Muscle layer of duodenum (tissue), 2 donors: ENCODE results near the gene ENDOV.

Experiments
- H3K27ac ChIP-seq: one replicate; pipeline ENCODE4 v1.7.0; 2013; ENCODE audit warnings: mild to moderate bottlenecking, low read length
- H3K27me3 ChIP-seq: one replicate; pipeline ENCODE4 v1.7.0; 2013; ENCODE audit warnings: low read depth, mild to moderate bottlenecking, control low read depth, low read length
- H3K36me3 ChIP-seq, 2 donors: one replicate each; pipeline ENCODE4 v1.7.0; 2013; ENCODE audit warnings: low read length in 2 of 2, control low read depth in 1 of 2, mild to moderate bottlenecking in 1 of 2; ENCODE audit not compliant: insufficient read depth in 2 of 2, control insufficient read depth in 1 of 2
- H3K4me1 ChIP-seq, 2 donors: one replicate each; pipeline ENCODE4 v1.7.0; 2013; ENCODE audit warnings: low read length in 2 of 2, mild to moderate bottlenecking in 2 of 2, control low read depth in 1 of 2, moderate library complexity in 1 of 2; ENCODE audit not compliant: insufficient read depth in 2 of 2, control insufficient read depth in 1 of 2
- H3K4me3 ChIP-seq, 2 donors: one replicate each; pipeline ENCODE4 v1.7.0; 2013; ENCODE audit warnings: low read length in 2 of 2, low read depth in 1 of 2, mild to moderate bottlenecking in 1 of 2
- H3K9me3 ChIP-seq, 2 donors: one replicate each; pipeline ENCODE4 v1.7.0; 2013; ENCODE audit warnings: low read length in 2 of 2, control low read depth in 1 of 2, mild to moderate bottlenecking in 1 of 2; ENCODE audit not compliant: control insufficient read depth in 1 of 2
- donor health status: healthy.

The ENDOV gene

GRCh38 chr17:80414803-80415625, at the start of gene ENDOV:
Gene ENDOV (plus strand): TSS chr17:80415167. CDS start chr17:80415195, 28 bp downstream.
- Histone ChIP-seq H3K4me3 (peak within 1 kb of the TSS; percentile 93 to 96), H3K9me3 (no peaks in the 10 kb centered on the region), H3K27ac (peak within 1 kb of the TSS; percentile 82), H3K36me3 (peaks cover 10 to 17% of the 10 kb centered on the region in 2 donors), H3K4me1 (peaks cover 8 to 24% of the 10 kb centered on the region in 2 donors), H3K27me3 (no peaks in the 10 kb centered on the region)

GRCh38 chr17:80365983-80366382, 49.0 kb upstream of the ENDOV start:
- Histone ChIP-seq H3K27me3 (no peaks in the 10 kb centered on the region), H3K4me3 (no peak overlapping the region), H3K4me1 (peaks cover 0 to 7% of the 10 kb centered on the region in 2 donors), H3K9me3 (no peaks in the 10 kb centered on the region), H3K36me3 (peaks cover 77 to 84% of the 10 kb centered on the region in 2 donors), H3K27ac (no peak overlapping the region)

DNA sequence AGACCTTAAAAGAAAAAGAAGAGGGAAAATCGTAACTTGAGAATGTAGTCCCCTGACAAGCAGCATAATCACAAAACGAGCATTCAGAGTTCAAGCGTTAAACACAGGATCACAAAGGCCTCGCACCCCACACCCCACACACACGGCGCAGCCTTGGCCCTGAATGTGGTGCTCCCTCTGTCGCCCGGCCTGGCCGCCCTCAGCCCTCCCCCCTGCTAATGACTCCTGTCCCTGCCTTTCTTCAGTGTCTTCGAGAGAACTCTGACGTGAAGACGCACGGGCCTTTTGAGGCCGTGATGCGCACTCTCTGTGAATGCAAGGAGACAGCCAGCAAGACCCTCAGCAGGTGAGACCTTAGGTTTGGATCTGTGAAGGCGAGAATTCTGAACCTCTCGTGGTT, 47.5 kb upstream of the ENDOV start:
- H3K4me1 ChIP-seq: peaks cover 0 to 7% of the 10 kb centered on the region in 2 donors
- H3K27ac ChIP-seq: no peak overlapping the region
- peaks cover 71 to 84% of the 10 kb centered on the region in 2 donors for H3K36me3 ChIP-seq
- H3K9me3 ChIP-seq: no peaks in the 10 kb centered on the region
- no peak overlapping the region for H3K4me3 ChIP-seq
- no peaks in the 10 kb centered on the region for H3K27me3 ChIP-seq

GRCh38 chr17:80371196-80371595, 43.8 kb upstream of the ENDOV start:
- H3K36me3 ChIP-seq: peaks cover 71 to 85% of the 10 kb centered on the region in 2 donors
- H3K27ac ChIP-seq: no peak overlapping the region
- H3K4me3 ChIP-seq: no peak overlapping the region
- no peaks in the 10 kb centered on the region for H3K4me1 ChIP-seq
- no peaks in the 10 kb centered on the region for H3K27me3 ChIP-seq
- H3K9me3 ChIP-seq: no peaks in the 10 kb centered on the region

DNA sequence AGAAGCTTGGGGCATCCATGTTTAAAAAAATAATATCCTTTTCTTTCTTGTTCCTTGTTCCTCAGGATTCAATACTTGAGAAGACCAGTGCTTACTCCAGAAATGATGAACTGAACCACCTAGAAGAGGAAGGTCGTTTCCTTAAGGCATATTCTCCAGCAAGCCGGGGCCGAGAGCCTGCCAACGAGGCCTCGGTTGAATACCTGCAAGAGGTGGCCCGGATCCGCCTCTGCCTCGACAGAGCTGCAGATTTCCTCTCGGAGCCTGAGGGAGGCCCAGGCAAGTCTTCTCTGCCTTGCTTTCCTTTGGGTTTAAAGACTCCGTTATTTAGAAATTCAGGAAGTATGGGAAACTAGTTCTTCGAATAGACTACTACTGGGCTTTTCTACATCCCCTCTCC, 42.5 kb upstream of the ENDOV start:
- Histone ChIP-seq H3K27ac (no peak overlapping the region), H3K9me3 (no peaks in the 10 kb centered on the region), H3K27me3 (no peaks in the 10 kb centered on the region), H3K36me3 (peaks cover 73 to 93% of the 10 kb centered on the region in 2 donors), H3K4me1 (no peaks in the 10 kb centered on the region), H3K4me3 (no peak overlapping the region)

GRCh38 chr17:80372922-80373570, 41.9 kb upstream of the ENDOV start:
- Histone ChIP-seq H3K4me3 (no peak overlapping the region), H3K4me1 (no peaks in the 10 kb centered on the region), H3K9me3 (no peaks in the 10 kb centered on the region), H3K27ac (no peak overlapping the region), H3K27me3 (no peaks in the 10 kb centered on the region), H3K36me3 (peaks cover 73 to 93% of the 10 kb centered on the region in 2 donors)

DNA sequence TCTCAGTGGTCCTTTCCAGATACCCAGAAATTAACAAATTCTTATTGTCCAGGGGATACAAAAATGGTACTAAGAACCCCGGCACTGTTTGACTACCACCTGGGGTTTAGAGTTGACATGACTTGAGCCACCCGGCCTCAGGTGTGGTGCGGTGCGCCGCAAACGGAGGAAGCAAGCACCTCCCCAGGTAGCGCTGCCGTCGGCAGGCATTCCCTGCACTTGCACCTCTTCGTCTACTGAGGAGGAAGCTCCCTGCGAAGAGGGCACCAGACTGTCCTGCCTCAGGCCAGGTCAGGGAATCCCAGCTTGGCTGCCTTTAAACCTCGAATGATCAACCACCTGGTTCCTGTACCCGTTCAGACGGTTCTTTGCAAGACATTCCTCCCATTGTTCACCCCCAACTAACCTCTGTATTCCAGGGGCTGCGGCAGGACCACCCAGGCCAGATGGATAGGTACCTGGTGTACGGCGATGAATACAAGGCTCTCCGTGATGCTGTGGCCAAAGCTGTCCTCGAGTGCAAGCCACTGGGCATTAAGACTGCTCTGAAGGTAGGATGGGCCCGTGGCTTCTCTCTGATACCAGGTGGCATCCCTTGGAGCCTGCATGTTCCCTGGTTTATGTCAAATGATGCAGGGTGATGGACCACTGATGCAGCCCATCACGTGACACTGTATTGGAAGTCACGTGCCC, 40.8 kb upstream of the ENDOV start:
- H3K9me3 ChIP-seq: no peaks in the 10 kb centered on the region
- no peaks in the 10 kb centered on the region for H3K4me1 ChIP-seq
- H3K36me3 ChIP-seq: peaks cover 69 to 93% of the 10 kb centered on the region in 2 donors
- H3K4me3 ChIP-seq: no peak overlapping the region
- H3K27ac ChIP-seq: no peak overlapping the region
- no peaks in the 10 kb centered on the region for H3K27me3 ChIP-seq

DNA sequence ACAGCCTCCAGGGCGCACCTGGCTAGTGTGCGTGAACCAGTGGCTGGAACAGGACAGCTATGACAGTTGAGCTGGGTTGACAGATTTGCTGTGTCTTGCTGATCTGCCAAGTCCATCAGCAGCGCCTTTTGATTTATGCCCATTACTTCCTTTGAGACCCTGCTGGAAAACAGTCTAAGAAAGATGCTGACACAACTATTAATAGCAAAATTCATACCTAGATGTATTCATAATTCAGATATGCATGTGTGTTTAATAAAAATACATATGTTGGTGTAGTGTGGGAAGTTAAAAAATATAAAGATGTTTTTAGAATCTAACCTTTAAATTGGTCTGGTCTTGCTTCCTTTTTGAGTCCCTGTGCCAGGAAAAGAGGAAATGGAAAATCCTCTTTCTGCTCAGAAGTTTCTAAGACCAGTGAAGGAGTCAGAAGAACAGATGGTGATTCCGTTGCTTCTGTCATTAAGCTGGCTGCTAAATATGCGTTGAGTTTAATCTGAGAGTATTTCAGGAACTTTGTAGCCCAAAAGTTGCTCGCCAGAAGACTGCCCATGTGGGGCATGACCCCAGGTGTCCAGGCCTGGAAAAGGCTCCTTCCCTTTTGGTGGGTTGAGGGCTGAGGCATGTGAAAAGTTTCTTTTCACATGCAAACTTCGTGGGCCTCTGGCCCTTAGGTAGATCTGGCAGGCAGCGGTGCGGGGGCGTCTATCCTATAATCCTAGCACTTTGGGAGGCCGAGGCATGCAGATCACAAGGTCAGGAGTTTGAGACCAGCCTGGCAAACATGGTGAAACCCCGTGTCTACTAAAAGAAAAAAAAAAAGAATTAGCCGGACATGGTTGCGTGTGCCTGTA, 40.0 kb upstream of the ENDOV start:
- Histone ChIP-seq H3K27me3 (no peaks in the 10 kb centered on the region), H3K36me3 (peaks cover 69 to 93% of the 10 kb centered on the region in 2 donors), H3K27ac (no peak overlapping the region), H3K4me1 (no peaks in the 10 kb centered on the region), H3K4me3 (no peak overlapping the region), H3K9me3 (no peaks in the 10 kb centered on the region)

- H3K4me3 ChIP-seq: no peak overlapping the region
- no peaks in the 10 kb centered on the region for H3K9me3 ChIP-seq
- H3K27me3 ChIP-seq: no peaks in the 10 kb centered on the region
- no peak overlapping the region for H3K27ac ChIP-seq
- peaks cover 76 to 93% of the 10 kb centered on the region in 2 donors for H3K36me3 ChIP-seq
- H3K4me1 ChIP-seq: no peaks in the 10 kb centered on the region
Observed at GRCh38 chr17:80376531-80376930, 38.4 kb upstream of the ENDOV start.

DNA sequence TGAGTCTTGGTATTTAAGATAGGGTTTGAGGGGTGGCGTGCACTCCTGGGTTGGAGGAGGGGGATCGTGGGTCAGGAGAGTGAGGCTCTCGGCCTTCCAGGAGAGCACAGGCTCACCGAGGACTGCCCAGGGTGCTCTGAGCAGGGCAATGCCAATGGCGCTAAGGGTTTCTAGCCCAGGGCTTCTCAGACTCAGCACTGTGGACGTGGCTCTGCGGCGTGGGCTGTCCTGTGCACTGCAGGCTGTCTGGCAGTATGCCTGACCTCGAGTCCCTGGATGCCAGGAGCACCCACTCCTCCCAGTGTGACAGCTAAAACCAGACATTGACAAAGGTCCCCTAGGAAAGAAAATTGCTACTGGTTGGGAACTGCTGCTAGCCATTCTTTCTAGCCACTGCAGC, 37.2 kb upstream of the ENDOV start:
- Histone ChIP-seq H3K27me3 (no peaks in the 10 kb centered on the region), H3K4me3 (no peak overlapping the region), H3K36me3 (peaks cover 82 to 96% of the 10 kb centered on the region in 2 donors), H3K9me3 (no peaks in the 10 kb centered on the region), H3K4me1 (no peaks in the 10 kb centered on the region), H3K27ac (no peak overlapping the region)
